Cardiac muscle cell (in vitro differentiated cells and primary cell): Measurements from ENCODE around the gene CD8B. TPM values are rescaled to one million over a fixed set of nuclear protein-coding genes. Genes with fewer than 3 reads are reported as not detected.

Experiments
- DNase-seq, 2 donors: peaks; one replicate each; pipeline versions ENCODE4 v3.0.0 to v3.0.0-alpha.2; 2010 to 2017; ENCODE audit warnings: low read depth in 1 of 2, low spot score in 1 of 2
- H3K27ac ChIP-seq: fragments of 200-600 bp; sonication (generic); 2 replicates; pipeline ENCODE4 v1.5.1; 2016
- H3K27me3 ChIP-seq: fragments of 200-600 bp; sonication (generic); 2 replicates; pipeline ENCODE4 v1.6.0; 2016; ENCODE audit warnings: control low read depth
- H3K36me3 ChIP-seq: fragments of 200-600 bp; sonication (generic); 2 replicates; pipeline ENCODE4 v1.5.1; 2016; ENCODE audit warnings: control low read depth
- H3K4me1 ChIP-seq: fragments of 200-600 bp; sonication (generic); 2 replicates; pipeline ENCODE4 v1.8.1; 2017; ENCODE audit warnings: low read depth, mild to moderate bottlenecking, mixed run types
- H3K4me3 ChIP-seq: fragments of 200-600 bp; sonication (generic); 2 replicates; pipeline ENCODE4 v1.5.1; 2016; ENCODE audit warnings: mild to moderate bottlenecking
- H3K9me3 ChIP-seq: fragments of 200-600 bp; sonication (generic); 2 replicates; pipeline ENCODE4 v1.5.1; 2017; ENCODE audit warnings: low read depth, mild to moderate bottlenecking, control low read depth
- polyA plus RNA-seq: library from polyadenylated mRNA; unstranded; fragments of >200 nt; fragmentation: Nextera tagmentation; extraction: Ambion mirVana; gene quantifications from 2 replicates; pipeline ENCODE4 v1.2.1, GENCODE V29; 2016
- total RNA-seq: library from RNA; depleted of rRNA; stranded (reverse); fragments of >200 nt; gene quantifications from 2 replicates; pipeline ENCODE4 v1.2.3, GENCODE V29; 2016
- TF ChIP-seq, protein P1 (sequence below): IDR thresholded peaks from 2 replicates; pipeline ENCODE4 v1.5.1; 2012; ENCODE audit warnings: low read depth, mild to moderate bottlenecking, low read length

Gene CD8B
- total and polyA plus RNA-seq, 2 experiments from 2014 or later, result not detected

DNA sequence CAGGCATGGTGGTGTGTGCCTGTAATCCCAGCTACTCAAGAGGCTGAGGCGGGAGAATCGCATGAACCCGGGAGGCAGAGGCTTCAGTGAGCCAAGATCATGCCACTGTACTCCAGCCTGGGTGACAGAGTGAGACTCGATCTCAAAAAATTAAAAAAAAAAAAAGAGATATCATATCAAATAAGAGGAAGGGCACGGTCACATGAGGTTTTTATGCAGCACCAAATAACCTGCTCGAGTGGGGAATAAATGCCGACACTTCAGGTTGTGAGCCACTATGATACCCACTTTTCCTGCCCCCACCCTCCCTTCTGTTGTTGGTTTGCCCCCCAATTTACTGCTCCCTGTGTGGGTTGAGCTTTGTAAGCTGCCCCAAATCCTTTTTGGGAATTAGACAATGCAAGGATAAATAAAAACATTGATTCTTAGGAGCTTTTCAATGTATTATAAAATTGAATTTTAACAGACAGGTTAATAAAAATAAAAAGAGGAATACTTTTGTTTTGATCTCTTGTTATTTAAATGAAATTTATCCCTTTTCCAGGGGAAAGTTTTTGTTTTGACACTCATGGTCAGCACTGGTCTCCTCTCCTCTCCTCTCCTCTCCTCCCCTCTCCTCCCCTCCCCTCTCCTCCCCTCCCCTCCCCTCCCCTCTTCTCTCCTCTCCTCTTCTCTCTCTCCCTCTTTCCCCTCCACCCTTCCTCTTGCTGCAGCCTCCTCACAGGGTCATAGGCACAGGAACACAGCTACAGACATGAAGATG is 29.2 kb downstream of the CD8B start:
- no peak for DNase-seq
- Histone ChIP-seq H3K27ac (no peak overlapping the region), H3K27me3 (no peaks in the 10 kb centered on the region), H3K36me3 (no peaks in the 10 kb centered on the region), H3K4me3 (no peak overlapping the region), H3K9me3 (no peaks in the 10 kb centered on the region), H3K4me1 (no peaks in the 10 kb centered on the region)
- TF ChIP-seq, protein P1, sequence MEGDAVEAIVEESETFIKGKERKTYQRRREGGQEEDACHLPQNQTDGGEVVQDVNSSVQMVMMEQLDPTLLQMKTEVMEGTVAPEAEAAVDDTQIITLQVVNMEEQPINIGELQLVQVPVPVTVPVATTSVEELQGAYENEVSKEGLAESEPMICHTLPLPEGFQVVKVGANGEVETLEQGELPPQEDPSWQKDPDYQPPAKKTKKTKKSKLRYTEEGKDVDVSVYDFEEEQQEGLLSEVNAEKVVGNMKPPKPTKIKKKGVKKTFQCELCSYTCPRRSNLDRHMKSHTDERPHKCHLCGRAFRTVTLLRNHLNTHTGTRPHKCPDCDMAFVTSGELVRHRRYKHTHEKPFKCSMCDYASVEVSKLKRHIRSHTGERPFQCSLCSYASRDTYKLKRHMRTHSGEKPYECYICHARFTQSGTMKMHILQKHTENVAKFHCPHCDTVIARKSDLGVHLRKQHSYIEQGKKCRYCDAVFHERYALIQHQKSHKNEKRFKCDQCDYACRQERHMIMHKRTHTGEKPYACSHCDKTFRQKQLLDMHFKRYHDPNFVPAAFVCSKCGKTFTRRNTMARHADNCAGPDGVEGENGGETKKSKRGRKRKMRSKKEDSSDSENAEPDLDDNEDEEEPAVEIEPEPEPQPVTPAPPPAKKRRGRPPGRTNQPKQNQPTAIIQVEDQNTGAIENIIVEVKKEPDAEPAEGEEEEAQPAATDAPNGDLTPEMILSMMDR, result no peak

DNA sequence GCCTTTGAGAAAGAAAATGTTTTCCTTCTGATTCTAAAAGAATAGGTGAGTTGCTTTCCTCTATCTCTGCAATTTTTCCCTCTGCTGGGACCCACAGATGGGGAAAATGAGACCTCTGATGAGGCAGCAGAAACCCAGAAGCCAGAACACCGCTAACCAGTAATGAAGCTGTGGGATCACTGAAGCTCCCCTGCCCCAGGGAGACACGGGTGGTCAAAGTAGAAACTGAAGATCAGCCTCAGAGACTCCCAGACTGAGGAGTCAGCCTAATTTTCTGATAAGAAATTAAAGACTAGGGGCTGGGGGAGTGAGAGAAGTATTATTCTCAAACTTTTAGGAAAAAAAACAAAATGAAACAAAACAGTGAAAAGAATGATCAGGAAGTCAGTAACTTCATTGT is 30.1 kb downstream of the CD8B start:
- H3K9me3 ChIP-seq, result no peaks in the 10 kb centered on the region
- H3K27me3 ChIP-seq, result no peaks in the 10 kb centered on the region
- no peak overlapping the region for H3K27ac ChIP-seq
- H3K36me3 ChIP-seq, result no peaks in the 10 kb centered on the region
- no peak overlapping the region for H3K4me3 ChIP-seq
- no peaks in the 10 kb centered on the region for H3K4me1 ChIP-seq
- DNase-seq, result no peak
- TF ChIP-seq, protein P1, result no peak

DNA sequence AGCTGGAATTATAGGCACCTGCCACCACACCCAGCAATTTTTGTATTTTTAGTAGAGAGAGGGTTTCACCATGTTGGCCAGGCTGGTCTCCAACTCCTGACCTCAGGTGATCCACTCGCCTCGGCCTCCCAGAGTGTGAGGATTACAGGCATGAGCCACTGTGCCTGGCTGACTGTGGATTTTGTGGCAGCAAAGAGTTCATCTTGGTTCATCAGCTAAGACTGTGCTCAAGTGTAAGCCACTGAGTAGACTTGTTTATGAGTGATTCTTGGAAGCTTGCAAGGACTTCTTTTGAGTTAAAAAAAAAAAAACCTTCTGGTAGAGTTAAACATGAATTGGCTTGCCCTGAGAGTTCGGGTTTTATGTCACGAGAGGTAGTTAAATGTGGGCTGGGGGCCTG is 34.7 kb downstream of the CD8B start:
- peaks cover 4% of the 10 kb centered on the region for H3K9me3 ChIP-seq
- DNase-seq, result no peak
- no peaks in the 10 kb centered on the region for H3K4me1 ChIP-seq
- no peaks in the 10 kb centered on the region for H3K36me3 ChIP-seq
- no peaks in the 10 kb centered on the region for H3K27me3 ChIP-seq
- H3K27ac ChIP-seq, result no peak overlapping the region
- no peak overlapping the region for H3K4me3 ChIP-seq
- TF ChIP-seq, protein P1, result no peak

DNA sequence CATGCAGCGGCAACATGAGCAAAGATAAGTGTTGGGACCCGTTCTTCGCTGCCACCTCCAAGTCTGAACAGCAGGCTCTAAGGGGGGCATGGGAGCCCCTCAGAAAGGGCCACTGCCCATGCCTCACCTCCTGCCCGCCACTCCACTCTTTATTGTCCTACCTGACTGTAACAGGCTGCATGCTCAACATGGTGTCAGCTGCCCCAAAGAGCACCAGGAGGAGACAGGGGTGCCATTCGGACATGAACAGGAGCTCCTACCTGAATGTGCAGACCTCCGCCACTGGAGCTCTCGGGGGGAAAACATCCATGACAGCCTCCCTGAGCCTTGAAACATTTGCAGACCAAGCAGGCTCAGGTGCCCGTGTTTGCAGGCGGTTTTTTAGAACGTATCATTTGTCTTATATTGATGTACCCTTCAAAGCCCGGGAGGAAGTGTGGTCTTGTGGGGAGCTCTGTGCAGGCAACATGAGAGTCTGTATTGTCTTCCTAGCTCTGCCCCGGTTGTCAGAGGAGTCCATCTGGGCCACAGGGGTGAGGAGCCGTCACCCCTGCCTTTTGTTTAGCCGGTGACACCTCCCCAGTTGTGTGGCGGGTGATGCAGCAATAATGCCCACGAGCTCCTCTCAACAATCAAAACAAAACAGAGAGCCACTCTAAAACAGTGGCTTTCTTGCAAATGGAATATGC is 35.8 kb downstream of the CD8B start:
- no peak for DNase-seq
- no peak overlapping the region for H3K4me3 ChIP-seq

DNA sequence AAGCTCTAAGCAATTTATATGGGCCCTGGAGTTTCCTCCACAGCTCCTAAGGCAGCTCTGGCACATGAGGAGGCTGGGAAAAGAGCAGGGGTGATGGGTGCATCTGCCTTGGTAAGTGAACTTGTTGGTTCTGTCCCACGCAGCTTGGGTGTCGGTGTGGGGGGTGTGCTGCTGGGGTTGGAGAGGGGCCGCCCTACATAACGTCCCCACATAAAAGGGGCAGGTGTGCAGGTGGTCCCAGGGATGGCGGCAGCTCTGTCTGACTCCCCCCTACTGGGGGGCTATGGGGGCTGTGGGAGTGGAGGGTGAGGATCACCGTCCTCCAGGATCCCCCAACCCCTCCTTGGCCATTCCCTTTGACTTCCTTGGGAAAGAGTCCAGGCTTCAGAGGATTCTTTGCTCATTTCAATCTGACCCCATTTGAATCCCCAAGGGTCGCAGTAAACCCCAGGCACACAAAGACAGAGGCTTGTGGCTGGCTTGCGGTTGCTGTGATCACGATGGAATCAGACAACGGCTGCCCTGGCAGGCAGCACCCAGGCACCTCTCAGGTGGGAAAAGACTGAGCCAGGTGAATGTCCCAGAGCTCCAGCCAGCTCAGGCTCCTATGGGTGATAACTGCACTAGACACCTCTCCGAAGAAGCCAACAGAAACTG is 36.5 kb downstream of the CD8B start:
- Histone ChIP-seq H3K9me3 (peaks cover 4% of the 10 kb centered on the region), H3K4me1 (no peaks in the 10 kb centered on the region), H3K27me3 (no peaks in the 10 kb centered on the region), H3K4me3 (no peak overlapping the region), H3K36me3 (no peaks in the 10 kb centered on the region), H3K27ac (no peak overlapping the region)
- TF ChIP-seq, protein P1, result no peak
- no peak for DNase-seq

More for the DNA sequence above, 35.8 kb downstream of the CD8B start:
- Histone ChIP-seq H3K36me3 (no peaks in the 10 kb centered on the region), H3K9me3 (peaks cover 4% of the 10 kb centered on the region), H3K27ac (no peak overlapping the region), H3K4me1 (no peaks in the 10 kb centered on the region), H3K27me3 (no peaks in the 10 kb centered on the region)
- TF ChIP-seq, protein P1, result no peak
